ENCODE results near the gene BEAN1.
"Not testable (repeated sequence)": the region's sequence is repeated elsewhere in the genome, so short reads cannot be mapped to it uniquely, and the experiment has no call there.

The BEAN1 gene

DNA sequence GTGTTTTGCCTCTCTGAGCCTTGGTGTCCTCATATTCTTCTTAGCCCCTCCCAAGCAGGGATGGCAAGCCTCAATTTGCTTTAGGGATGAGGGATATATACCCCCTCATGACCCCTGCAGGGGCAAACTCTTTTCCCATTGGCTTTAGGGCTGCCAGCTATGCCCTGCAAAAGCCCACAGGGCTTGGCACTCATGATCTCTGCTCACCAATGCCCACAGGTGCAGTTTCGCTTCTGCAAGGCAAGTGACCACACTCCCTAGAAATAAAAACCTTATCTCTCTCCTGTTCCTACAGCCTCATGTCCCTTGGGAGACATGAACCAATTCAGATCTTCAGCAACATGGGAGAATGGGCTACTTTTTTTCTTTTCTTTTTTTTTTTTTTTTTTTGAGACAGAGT is 8.8 kb downstream of the BEAN1 start:
- Mint-ChIP-seq H3K4me1 (ENCODE audit: low read depth) (no peaks in the 10 kb centered on the region), H3K27me3 (peaks cover 72% of the 10 kb centered on the region), H3K36me3 (ENCODE audit: low read depth) (no peaks in the 10 kb centered on the region), H3K27ac (no peak overlapping the region), H3K4me3 (no peak overlapping the region), H3K9me3 (no peaks in the 10 kb centered on the region)
- intact Hi-C loops (cut with micrococcal nuclease): no loop called here

DNA sequence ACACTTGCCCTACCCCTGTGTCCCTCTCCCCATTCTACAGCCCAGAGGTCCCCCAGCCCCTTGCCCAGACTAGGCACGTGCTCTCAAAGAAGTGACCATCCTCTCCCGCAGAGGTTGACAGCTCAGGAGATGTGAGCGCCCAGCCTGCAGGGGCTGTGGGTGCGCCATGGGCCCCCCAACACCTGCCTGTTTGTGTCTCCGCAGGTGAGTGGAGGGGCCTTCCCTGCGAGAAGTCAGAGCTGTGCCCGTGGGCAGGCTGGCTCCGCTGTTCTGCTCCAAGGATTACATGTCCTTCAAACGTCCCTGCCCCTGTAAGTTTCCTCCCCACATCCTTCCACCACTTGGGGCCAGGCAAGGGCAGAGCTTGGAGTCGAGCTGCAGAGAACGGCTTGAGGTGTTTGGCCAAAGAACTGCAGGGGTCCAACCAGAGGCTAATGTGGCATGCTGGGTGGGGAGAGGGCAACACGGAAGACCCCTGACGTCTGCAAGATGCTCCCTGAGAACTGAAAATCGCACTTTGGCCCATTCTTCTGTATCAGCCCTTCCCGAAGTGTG is 10.4 kb downstream of the BEAN1 start:
- H3K4me3 Mint-ChIP-seq: no peak overlapping the region
- H3K27me3 Mint-ChIP-seq: peaks cover 71% of the 10 kb centered on the region
- no peaks in the 10 kb centered on the region for H3K9me3 Mint-ChIP-seq
- H3K36me3 Mint-ChIP-seq (ENCODE audit: low read depth): no peaks in the 10 kb centered on the region
- H3K27ac Mint-ChIP-seq: no peak overlapping the region
- no peaks in the 10 kb centered on the region for H3K4me1 Mint-ChIP-seq (ENCODE audit: low read depth)
- intact Hi-C loops (cut with micrococcal nuclease): no loop called here

DNA sequence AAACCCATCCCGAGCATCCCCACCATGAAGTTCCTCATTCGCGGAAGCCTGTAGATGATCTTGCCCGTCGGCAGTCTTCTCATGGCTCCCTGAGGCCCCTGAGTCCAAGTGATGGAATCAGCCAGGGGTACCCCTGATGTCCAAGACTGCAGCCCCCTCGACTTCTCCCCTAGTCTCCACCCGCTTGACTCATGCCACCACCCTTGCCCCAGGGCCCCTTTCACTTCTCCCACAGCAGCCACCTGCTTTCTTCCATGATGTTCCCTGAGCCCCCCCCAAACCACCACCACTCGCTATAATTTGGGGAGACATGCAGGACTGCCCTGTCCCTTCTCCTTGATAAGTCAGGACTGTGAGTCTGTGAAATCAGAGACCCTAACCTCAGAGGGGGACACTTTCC is 11.4 kb downstream of the BEAN1 start:
- H3K36me3 Mint-ChIP-seq (ENCODE audit: low read depth): no peaks in the 10 kb centered on the region
- no peak overlapping the region for H3K27ac Mint-ChIP-seq
- no peaks in the 10 kb centered on the region for H3K9me3 Mint-ChIP-seq
- intact Hi-C loops (cut with micrococcal nuclease): no loop called here
- H3K4me3 Mint-ChIP-seq: no peak overlapping the region
- H3K4me1 Mint-ChIP-seq (ENCODE audit: low read depth): no peaks in the 10 kb centered on the region
- H3K27me3 Mint-ChIP-seq: peaks cover 64% of the 10 kb centered on the region

DNA sequence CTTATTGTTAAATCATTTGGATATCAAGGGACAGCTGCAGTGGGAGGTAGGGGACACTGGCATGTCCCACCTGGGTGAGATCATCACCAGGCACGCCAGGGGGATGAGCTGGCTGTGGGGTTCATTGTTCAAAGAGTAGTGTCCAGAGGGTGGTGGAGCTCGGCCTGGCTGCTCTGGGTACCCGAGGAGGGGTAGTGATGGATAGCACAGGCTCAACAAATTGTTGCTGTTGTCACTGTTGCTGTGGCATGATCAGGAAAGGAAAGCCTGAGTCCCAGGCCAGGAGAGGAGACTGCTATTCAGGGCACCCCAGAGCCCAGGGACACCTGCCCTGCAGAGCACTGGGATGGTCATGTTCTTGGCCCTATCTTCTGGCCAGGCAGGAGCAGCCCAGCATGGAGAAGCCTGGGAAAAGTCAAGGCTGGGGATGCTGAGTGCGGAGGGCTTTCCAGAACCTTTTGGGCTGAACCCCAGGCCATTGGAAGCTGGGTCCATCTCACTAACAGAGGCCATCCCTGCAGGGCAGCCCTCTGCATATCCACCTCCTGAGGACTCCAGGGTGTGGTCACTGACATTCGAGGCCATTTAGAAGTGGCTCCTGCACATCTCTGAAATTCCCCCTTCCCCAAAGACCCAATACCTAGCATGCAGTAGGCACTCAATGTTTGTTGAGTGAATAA is 12.1 kb downstream of the BEAN1 start:
- no peaks in the 10 kb centered on the region for H3K4me1 Mint-ChIP-seq (ENCODE audit: low read depth)
- H3K4me3 Mint-ChIP-seq: no peak overlapping the region
- intact Hi-C loops (cut with micrococcal nuclease): no loop called here
- peaks cover 67% of the 10 kb centered on the region for H3K27me3 Mint-ChIP-seq
- no peak overlapping the region for H3K27ac Mint-ChIP-seq
- H3K36me3 Mint-ChIP-seq (ENCODE audit: low read depth): no peaks in the 10 kb centered on the region
- no peaks in the 10 kb centered on the region for H3K9me3 Mint-ChIP-seq

DNA sequence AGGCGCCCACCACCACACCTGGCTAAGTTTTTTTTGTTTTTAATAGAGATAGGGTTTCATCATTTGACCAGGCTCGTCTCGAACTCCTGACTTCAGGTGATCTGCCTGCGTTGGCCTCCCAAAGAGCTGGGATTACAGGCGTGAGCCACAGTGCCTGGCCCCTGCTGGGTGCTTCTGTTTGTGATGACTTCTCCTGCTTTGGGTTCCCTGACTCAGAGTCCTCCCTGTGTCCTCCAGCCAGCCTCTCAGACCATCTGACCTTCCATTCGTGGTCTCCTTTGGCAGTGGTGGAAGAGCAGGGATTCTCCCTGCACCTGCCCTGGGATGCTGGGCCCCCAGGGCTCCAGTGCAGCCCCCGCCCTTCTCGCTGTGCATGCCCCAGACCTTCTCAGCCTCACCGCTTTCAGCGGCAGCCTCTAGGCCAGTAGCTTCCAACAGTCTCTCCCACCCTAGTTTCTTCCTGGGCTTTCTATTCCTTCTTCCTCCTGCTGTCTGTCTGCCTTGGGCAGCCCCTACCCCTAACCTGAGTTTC is 13.2 kb downstream of the BEAN1 start:
- Mint-ChIP-seq H3K4me1 (ENCODE audit: low read depth) (no peaks in the 10 kb centered on the region), H3K9me3 (no peaks in the 10 kb centered on the region), H3K36me3 (ENCODE audit: low read depth) (no peaks in the 10 kb centered on the region), H3K27me3 (peaks cover 65% of the 10 kb centered on the region), H3K4me3 (no peak overlapping the region), H3K27ac (no peak overlapping the region)
- intact Hi-C loops (cut with micrococcal nuclease): no loop called here

DNA sequence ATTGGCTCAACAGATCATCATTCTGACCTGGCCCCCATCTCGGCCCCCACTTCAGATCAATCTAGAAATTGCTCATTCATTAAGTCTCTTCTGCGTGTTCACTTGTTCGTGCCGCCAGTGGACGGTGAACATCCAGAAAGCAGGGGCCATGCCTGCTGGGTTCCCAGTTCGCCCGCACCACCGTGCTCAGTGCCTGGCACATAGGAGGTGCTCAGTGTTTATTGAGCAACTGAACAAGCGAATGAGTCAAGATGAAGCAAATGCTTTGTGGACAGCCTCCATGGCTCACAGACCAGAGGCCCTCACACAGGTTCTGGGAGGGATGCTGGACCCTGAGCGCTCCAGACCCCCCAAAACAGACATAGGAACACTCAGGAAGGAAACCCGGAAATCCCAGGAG is 13.9 kb downstream of the BEAN1 start:
- Mint-ChIP-seq H3K9me3 (no peaks in the 10 kb centered on the region), H3K36me3 (ENCODE audit: low read depth) (no peaks in the 10 kb centered on the region), H3K4me1 (ENCODE audit: low read depth) (no peaks in the 10 kb centered on the region), H3K27me3 (peaks cover 62% of the 10 kb centered on the region), H3K27ac (no peak overlapping the region), H3K4me3 (no peak overlapping the region)
- intact Hi-C loops (cut with micrococcal nuclease): no loop called here

DNA sequence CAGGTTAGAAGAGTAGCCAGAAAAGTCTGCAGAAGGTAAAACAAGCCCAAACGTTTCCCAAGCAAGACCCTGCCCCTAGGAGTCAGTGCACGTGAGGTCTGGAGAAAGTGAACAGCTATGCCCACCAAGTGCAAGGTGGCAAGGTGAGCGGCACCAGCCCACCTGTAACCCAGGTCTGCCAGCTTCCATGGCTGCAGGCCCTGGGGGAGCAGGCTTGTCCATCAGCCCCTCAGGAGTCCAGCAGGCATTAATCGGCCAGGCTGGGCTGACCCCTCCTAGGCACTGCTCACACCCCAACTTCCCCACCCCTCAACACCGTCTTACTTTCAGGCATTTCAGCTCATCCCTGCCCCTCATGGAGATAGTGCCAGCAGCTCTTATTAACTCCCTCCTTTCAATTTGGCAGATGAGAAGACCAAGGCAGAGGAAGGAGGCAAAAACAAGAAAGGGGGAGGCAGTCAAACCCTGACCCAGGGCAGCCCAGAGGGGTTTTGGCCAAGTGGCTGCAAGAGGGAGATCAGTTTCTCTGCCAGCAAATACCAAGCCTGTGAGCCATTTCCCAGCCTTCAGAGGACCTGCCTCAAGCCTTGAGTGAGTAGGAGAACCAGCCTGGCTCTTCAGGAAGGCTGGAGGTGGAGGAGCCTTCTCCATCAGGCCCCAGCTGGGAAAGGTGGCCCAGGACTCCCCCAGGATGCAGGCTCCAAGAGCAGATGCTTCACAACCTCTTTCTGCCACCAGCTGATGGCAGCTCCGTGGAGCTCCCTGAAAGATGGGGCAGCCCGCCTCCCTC is 14.7 kb downstream of the BEAN1 start:
- Mint-ChIP-seq H3K4me1 (ENCODE audit: low read depth) (no peaks in the 10 kb centered on the region), H3K27ac (no peak overlapping the region), H3K36me3 (ENCODE audit: low read depth) (no peaks in the 10 kb centered on the region), H3K4me3 (no peak overlapping the region), H3K9me3 (no peaks in the 10 kb centered on the region), H3K27me3 (peaks cover 66% of the 10 kb centered on the region)
- intact Hi-C loops (cut with micrococcal nuclease): no loop called here

DNA sequence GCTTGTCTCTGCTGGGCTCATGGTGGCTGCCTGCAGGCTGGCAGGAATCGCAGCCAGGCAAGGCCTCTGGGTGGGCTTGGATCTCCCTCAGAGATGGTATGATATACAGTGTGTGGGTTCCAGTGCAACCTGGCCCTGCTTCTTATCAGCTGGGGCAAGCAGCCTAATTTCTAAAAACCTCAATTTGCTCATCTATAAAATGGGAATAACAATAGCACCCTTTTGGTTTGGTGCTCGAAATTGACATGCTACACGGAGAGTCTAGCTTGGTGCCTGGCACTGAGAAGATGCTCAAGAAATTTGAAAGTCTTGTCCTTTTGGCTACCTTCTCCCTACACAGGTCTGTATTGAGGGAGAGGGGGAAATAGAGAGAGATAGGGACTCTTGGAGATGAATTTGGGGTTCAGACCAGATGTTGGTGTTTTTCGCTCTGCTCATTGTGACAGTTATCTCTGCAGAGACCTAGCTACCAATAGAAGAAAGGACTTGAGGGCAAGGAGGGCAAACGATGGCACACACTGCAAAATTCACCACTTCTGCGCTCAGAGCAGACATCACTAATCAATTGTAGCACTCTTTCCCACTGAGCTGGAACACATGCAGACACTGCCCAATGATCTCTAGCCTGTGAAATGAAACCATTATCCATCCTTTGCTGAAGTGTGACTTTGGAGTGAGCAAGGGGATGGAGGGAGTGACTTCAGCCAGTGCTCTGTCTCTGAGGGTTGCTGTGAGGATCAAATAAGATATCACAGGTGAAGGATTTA is 15.6 kb downstream of the BEAN1 start:
- intact Hi-C loops (cut with micrococcal nuclease): no loop called here

DNA sequence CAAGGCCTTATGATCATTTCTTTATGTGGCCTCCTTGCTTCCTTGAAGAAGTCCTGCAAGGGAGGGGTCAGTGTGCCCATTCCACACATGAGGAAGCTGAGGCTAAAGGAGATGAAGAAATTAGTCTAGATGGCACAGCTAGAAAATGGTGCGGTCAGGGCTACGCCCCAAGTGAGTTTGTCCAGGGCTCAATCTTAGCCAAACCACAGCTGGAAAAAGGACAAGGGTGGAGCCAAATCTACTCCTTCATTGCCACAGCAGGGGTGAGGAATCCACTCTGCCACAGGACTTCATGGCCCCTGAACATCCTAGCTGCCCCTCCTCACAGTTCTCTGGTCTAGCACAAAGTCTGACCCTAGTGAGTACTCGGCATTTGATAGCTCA is 16.2 kb downstream of the BEAN1 start:
- Mint-ChIP-seq H3K4me1 (ENCODE audit: low read depth) (no peaks in the 10 kb centered on the region), H3K27me3 (peaks cover 61% of the 10 kb centered on the region), H3K27ac (no peak overlapping the region), H3K9me3 (no peaks in the 10 kb centered on the region), H3K4me3 (no peak overlapping the region), H3K36me3 (ENCODE audit: low read depth) (no peaks in the 10 kb centered on the region)
- intact Hi-C loops (cut with micrococcal nuclease): no loop called here

More for the DNA sequence above, 15.6 kb downstream of the BEAN1 start:
- Mint-ChIP-seq H3K4me1 (ENCODE audit: low read depth) (no peaks in the 10 kb centered on the region), H3K36me3 (ENCODE audit: low read depth) (no peaks in the 10 kb centered on the region), H3K4me3 (no peak overlapping the region), H3K27me3 (peaks cover 65% of the 10 kb centered on the region), H3K27ac (no peak overlapping the region), H3K9me3 (no peaks in the 10 kb centered on the region)

DNA sequence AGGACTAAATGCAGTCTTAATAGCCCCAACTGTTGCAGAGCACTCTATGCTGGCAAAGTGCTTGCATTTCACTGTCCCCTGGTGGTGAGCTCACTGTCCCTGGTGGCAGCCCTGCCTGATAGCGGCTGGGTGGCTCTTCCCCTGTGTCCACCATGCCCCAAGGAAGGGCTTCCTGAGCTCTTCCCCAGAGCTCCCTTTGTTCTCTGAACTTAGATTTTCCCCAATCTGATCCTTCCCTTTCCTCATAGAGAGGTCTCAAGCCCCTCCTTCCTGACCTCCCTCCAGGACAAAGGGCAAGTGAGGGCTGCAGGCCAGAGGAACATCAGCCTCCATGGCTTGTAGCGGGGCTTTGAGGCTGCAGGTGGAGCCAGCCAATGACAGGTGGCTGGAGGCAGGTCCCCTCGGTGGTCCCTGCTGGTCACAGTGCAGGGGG is 17.0 kb downstream of the BEAN1 start:
- Mint-ChIP-seq H3K36me3 (ENCODE audit: low read depth) (no peaks in the 10 kb centered on the region), H3K4me3 (no peak overlapping the region), H3K27ac (no peak overlapping the region), H3K9me3 (no peaks in the 10 kb centered on the region), H3K4me1 (ENCODE audit: low read depth) (no peaks in the 10 kb centered on the region), H3K27me3 (peaks cover 58% of the 10 kb centered on the region)
- intact Hi-C loops (cut with micrococcal nuclease): no loop called here

DNA sequence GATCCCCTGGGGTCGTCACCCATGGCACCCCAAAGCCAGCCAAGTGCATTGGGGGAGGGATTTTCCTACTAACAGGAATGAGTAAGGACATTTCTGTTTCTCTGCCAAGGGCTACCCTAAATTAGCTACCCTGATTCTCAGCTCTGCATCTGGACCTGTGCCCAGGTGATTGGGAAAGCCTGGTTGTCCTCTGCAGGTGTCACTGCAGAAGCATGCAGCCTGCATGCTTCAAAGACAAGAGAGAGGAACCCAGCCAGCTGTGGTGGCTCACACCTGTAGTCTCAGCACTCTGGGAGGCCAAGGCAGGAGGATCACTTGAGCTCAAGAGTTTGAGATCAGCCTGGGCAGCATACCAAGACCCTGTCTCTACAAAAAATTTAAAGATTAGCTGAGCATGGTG is 19.6 kb downstream of the BEAN1 start:
- Mint-ChIP-seq H3K27ac (no peak overlapping the region), H3K4me3 (no peak overlapping the region), H3K4me1 (ENCODE audit: low read depth) (no peaks in the 10 kb centered on the region), H3K36me3 (ENCODE audit: low read depth) (no peaks in the 10 kb centered on the region), H3K27me3 (peaks cover 34% of the 10 kb centered on the region), H3K9me3 (no peaks in the 10 kb centered on the region)
- intact Hi-C loops (cut with micrococcal nuclease): no loop called here

DNA sequence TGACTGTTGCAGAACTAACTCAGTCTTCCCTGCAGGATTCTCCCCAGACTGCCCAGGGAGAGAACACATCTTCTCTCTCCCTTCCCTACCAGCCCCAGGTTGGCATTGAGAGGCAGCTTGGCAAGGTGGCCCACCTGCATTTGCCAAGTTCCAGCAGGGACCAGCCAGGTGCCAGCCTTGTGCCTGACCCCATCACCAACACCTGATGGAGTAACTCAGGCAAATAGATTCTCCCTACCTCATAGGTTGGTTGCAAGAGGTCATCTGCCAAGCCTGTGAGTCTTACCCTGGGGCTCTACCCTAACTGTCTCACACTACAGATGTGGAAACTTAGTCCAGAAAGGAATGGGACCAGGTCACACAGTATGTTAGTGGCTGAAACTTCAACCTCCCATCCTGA is 20.4 kb downstream of the BEAN1 start:
- intact Hi-C loops (cut with micrococcal nuclease): no loop called here
- Mint-ChIP-seq H3K4me3 (no peak overlapping the region), H3K36me3 (ENCODE audit: low read depth) (no peaks in the 10 kb centered on the region), H3K4me1 (ENCODE audit: low read depth) (no peaks in the 10 kb centered on the region), H3K27ac (no peak overlapping the region), H3K9me3 (no peaks in the 10 kb centered on the region), H3K27me3 (peaks cover 29% of the 10 kb centered on the region)

DNA sequence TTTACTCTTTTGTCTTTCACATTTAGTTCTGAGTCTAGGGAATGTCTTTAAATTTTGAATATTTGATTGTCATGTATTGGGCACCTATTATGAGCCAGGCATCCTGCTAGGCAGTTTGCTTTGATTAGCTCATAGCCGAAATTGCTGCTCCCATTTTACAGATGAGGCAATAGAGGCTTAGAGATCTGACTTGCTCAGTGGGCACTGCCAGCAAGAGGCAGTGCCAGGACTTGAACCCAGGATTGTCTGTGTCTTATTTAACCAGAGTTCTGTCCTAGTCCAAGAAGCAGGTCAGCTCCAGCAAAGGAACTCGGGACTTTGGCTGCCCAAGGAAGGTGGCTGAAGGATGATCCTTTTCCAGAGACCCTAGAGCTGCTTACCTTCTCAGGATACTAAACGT is 24.5 kb downstream of the BEAN1 start:
- H3K27ac Mint-ChIP-seq: no peak overlapping the region

DNA sequence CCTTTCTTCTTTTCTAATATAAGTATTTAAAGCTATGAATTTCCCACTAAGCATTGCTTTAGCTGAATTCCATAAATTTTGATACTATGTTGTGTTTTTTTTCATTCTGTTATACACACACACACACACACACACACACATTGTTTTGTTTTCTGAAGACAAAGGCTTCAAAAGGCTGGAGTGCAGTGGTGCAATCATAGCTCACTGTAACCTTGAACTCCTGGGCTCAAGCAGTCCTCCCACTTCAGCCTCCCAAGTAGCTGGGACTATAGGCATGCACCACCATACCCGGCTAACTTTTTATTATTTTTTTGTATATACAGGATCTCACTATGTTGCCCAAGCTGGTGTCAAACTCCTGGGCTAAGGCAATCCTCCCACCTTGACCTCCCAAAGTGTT is 26.1 kb downstream of the BEAN1 start:
- H3K4me3 Mint-ChIP-seq; H3K27ac Mint-ChIP-seq; H3K4me1 Mint-ChIP-seq (ENCODE audit: low read depth); H3K9me3 Mint-ChIP-seq; H3K36me3 Mint-ChIP-seq (ENCODE audit: low read depth); intact Hi-C loops (cut with micrococcal nuclease): not testable (repeated sequence)
- peaks cover 19% of the 10 kb centered on the region for H3K27me3 Mint-ChIP-seq

More for the DNA sequence above, 24.5 kb downstream of the BEAN1 start:
- Mint-ChIP-seq H3K36me3 (ENCODE audit: low read depth) (no peaks in the 10 kb centered on the region), H3K4me1 (ENCODE audit: low read depth) (no peaks in the 10 kb centered on the region), H3K4me3 (no peak overlapping the region), H3K9me3 (no peaks in the 10 kb centered on the region), H3K27me3 (peaks cover 12% of the 10 kb centered on the region)
- intact Hi-C loops (cut with micrococcal nuclease): no loop called here

Measured in dendritic cell treated with granulocyte-macrophage colony-stimulating factor and Interleukin-4, amounts not matched to agents 40 ng/mL and 50 ng/mL, for 4 days (primary cell).